ENCODE results near the gene TRPM5.

TRPM5 gene

DNA sequence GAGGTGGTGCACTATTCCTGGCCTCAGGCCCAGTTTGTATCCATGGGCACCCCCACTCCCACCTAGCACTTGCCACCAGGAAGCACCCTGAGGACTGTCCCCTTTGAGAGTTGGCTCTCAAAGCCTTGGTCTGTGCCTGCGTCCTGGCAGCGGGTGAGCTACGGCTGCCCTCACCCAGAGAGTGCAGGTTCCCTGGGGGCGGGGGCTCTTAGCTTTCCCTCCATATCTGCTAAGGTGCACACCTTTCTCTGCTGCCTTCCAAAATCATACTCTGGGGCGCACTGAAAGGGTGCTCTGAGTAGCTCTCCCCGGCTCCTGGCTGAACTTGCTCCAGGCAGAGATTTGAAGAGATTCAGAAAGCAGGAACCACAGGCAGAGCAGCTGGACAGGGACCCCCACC lies 7.6 kb upstream of the TRPM5 start:
- DNase-seq = no peak

- DNase-seq = no peak
Observed at GRCh38 chr11:2451336-2451735, 7.0 kb upstream of the TRPM5 start.

DNA sequence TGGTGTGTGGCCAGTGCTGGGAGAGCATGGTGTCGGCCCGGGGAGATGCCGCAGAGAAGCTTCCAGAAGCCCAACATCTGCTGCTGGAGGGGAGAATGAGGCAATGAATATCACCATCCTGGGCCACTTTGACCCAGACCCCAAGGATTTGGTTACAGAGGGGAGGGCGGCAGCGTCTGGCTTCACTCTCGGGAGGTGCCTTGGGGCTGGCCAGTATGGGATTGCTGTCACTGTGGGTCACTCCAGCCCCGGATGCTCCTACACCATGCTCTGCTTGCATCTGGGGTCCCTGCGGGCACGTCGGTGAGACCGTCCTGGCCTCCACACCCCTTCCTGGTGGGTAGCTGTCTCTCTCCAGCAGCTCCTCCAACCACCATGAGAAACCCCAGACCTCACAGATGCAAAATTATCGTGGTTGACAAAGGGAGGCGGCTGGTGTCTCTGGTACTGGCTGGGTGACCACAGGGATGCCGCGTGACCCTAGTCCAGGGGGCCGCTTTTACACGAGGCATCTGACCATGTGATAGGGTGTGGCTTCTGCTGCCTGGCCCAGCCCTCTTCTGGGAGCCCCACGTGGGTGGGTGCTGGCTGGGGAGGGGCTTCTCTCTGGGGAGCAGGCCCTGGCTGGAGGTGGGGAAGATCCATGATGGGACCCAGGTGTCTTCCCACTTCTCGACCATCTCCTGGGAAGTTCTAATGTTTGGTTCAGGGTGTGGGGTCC lies 6.2 kb upstream of the TRPM5 start:
- DNase-seq = no peak

DNA sequence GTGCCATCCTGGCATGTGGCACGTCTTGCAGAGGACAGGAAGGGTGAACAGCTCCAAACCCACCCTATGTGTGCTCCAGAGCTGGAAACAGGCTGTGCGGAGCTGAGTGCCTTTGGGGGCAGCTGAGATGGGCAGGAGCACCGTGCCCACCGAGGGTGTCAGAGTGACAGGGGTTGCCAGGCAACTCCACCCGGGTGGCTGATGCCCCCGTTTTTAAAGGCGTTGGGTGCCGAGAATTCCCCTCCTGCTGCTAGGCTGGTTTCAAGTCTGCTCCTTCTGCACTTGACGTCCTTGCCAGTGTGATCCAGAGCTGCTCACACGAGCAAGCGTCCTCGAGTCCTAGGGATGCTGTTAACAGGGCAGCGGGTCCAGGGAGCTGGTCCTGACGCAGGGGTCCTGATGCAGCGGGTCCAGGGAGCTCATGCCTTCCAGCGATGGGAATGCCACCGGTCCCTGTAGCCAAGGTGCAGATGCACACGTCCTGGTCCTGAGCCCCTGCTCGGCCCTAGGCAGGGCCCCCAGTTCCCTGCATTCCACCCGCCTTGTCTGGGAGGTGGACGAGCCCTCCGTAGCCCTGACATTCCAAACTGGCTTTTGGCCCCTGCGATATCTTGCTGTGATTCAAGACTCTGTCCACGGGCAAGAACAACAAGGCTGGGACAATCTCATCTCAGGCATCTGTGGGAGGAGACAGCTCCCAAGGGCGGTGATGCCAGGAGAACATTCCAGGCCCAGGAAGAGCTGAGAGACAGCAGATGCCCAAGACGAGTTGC lies 5.4 kb upstream of the TRPM5 start:
- DNase-seq = no peak

DNA sequence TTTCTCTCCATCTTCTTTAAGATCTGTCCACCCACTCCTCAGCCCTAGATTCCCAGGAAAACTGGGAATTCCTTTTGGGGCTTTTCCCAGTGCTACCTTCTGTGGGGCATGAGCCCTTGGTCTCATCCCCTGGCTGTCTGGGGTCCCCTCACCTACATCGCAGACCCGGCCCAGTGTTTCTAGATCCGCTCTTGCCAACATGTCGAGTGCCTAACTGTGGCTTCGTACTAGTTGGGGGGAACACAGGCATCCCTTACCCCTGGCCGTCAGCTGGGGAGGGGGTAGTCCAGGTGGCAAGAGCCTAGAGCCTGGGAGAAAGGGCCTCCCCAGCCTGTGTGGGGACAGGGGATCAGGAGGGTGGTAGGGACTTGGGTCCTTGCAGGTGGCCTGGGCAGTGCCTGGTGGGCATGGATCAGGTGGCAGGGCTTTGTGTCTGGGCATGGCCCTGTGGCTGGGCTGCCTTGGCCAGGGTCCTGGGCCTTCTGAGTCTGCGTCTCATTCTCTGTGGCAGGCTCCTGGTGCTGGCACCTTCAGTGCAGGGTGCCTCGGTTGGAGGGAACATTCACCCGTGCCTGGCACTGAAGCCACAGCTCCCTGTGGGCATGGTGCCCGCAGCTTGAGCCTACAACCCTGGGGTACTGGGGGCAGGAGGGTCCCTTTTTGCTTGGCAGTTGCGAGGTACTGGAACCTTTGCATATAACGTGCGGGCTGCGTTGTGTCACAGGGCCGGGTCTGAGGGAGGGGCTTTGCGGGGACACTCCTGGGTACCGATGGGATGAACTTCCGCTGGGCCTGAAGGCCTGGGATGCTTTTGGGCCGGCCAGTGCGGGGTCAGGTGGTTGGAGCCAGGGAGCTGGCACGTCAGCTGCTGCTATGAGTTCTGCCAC lies 4.6 kb upstream of the TRPM5 start:
- DNase-seq = no peak

DNA sequence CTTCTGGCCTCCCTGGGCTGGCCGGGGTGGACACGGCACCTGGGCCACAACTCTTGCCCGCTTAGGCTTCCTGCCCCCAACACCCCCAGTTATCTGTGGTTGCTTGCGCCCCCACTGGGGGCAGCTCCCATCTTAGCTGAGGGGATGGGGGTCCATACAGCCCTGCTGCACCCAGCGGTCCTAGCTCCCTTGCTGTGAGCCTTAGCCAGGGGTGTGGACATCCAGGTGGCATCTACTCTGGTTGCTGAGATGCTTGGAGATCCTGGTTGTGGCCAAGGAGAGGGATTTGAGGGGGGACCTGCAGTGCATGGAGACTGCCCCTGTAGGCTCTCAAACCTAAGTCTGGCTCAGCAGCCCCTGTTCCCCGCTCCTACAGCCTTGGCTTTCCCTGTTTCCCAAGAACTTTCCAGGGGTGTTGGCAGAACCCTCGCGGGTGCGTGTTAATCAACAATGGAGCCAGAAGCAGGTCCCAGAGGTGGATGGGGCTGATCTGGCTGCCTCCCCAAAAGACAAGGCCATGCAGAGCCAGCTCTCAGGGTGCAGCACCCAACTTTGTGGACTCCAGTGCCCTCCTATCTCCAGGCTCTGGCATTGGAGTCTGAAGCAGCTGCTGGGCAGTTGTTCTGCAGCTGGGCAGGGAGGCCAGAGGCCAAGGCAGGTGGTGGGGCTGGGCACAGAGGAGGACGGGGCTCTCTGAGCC lies 3.8 kb upstream of the TRPM5 start:
- no peak for DNase-seq

- DNase-seq = no peak
Observed at GRCh38 chr11:2447253-2447950, 3.1 kb upstream of the TRPM5 start.

DNA sequence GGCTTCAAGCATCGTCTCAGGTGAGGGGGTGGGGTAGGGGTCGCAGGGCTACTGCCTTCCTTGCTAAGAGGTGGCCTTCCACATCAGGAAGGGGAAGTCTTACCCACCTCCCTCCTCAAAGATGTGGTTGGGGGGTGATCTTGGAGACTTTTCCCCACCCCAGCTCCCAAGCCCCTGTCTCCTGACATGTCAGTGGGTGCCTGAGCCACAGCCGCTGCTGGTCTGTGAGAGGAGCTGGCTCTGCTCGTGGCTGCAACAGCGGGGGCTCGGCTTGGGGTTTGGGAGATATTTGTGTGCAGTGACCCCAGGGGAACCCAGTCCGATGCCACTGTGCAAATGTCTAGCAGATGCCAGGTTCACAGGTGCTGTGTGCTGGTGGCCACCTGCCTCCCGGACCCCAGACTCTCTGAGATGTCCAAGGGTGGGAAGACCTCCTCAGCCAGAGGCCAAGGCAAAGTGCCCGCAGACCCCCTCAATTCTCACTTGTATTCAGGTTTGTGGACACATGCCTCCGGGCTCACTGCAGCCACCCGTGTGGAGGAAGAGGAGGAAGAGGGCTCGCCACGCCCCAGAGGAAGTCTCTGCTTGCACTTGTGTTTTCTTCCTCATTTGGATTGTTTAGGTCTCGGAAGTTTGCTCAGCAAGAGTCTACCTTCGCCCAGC lies 2.4 kb upstream of the TRPM5 start:
- DNase-seq = peak; percentile 21

DNA sequence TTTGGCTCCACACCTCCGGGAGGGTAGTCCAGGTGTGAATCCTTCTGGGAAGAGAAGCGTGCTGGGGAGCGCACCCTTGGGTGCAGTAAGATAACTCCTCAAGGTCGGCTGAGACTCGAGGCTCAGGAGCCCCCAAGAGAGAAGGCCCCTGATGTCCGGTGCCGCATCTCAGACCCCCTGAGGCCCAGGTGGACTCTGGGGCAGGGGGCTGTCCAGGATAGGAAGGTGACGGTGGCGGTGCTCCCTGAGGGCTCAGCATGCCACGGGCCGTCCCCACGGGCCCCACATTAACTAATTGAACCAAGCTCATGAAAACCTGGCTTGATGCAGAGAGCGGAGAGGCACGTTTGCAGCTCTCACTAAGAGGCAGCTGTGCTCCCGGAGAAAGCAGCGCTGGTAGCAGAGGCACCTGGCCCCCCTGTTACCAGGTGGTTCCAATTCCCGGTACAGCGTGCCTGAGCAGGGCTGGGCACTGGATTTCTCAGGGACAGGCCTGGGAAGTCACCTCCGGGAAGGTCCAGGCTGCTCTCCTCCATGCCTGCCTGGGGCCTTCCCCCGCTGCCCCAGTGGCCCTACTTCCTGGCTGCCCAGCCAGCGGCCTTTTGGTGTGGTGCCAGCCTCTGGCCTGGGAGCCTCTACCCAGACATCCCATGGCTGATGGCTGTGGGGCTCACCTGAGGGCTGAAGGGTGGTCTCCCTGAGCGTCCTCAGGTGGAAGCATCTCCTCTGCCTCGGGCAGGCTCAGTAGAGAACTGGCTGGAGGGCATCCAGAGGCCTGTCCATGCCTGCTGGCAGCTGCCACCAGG lies 1.6 kb upstream of the TRPM5 start:
- no peak for DNase-seq

DNA sequence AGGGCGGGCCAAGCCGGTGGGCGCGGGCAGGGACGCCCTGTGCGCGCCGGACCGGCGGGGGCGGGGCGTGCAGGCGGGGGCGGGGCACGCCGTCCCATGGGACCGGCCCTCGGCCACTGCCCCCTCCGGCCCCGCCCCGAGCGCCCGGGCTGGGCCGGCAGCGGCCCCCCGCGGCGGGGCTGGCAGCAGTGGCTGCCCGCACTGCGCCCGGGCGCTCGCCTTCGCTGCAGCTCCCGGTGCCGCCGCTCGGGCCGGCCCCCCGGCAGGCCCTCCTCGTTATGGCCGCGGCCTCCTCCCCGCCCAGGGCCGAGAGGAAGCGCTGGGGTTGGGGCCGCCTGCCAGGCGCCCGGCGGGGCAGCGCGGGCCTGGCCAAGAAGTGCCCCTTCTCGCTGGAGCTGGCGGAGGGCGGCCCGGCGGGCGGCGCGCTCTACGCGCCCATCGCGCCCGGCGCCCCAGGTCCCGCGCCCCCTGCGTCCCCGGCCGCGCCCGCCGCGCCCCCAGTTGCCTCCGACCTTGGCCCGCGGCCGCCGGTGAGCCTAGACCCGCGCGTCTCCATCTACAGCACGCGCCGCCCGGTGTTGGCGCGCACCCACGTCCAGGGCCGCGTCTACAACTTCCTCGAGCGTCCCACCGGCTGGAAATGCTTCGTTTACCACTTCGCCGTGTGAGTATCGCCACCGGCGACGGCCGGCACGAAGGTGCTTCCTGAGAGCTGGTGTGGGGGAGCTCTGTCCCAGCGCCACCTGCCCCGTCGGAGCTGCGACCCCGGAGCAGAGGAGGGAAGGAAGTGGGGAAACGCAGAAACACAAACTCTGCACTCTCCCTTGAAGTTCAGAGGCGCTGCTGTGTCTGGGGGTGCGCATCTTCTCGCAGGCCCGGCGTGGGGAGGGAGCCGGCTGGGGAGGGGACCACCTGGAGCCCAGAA lies 769 bp upstream of the TRPM5 start, which contains the start of gene KCNQ1:
Gene KCNQ1, plus strand, starts transcription at position 188 of the 925 bp plus-strand sequence. Its CDS starts 91 bp downstream, at position 279.
- no peak for DNase-seq

GRCh38 chr11:2443406-2443805 lies 908 bp downstream of the TRPM5 start:
- no peak for DNase-seq

DNA sequence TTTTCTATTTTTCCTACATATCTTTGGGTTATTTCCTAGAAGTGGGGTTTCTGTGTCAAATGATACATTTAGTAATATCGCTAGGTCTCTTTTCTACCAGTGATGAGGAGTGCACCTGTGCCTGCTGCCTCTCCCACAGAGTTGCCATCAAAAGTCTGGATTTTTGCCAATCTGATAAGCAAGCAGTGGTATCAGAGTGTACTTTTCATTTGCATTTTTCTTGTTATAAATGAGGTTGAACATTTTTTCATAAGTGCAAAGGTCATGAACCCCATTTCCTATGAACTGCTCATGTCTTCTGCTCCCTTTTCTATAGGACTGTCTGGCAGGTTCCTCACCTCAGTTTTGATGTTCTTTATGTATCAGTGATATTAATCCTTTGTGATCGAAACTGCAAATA lies 1.7 kb downstream of the TRPM5 start:
- DNase-seq = peak; percentile 76

DNA sequence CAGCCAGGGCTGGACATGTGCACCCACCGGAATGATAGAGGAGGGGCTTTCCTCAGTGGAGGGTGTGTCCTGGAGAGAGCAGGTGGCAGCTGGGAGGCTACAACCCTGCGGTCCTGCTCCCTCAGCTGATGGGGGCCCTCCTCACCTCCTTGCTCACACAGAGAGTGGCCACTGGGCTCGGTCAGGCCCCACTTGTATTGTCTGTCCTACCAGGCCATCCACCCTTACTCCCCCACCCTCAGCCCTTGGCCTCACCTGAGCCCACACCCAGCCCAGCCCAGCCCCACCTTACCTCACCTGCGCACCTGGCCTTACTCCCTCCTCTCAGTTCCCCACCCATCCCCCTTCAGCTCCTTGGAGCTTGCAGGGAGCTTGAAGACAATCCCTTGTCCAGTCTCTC lies 3.1 kb downstream of the TRPM5 start:
- no peak for DNase-seq

DNA sequence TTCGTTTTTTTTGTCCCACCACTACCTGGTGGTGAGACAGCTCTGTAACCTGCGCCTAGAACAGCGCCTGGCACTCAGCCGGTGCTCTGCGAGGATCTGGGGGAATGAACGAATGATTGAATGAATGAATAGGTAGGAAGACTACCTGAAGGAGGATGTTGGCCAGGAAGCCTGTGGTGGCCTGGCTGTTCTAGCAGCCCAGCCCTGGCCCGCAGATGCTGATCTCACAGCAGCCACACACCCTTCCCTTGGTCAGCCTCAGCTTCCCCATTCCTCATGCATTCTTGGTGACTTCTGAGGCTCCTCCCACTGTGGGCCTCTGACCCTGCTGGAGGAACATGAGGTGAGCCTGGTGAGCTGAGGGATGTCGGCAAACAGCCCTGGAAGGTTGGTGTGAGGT lies 3.7 kb downstream of the TRPM5 start:
- DNase-seq = no peak

- no peak for DNase-seq
Observed at GRCh38 chr11:2439820-2440219, 4.5 kb downstream of the TRPM5 start.

DNA sequence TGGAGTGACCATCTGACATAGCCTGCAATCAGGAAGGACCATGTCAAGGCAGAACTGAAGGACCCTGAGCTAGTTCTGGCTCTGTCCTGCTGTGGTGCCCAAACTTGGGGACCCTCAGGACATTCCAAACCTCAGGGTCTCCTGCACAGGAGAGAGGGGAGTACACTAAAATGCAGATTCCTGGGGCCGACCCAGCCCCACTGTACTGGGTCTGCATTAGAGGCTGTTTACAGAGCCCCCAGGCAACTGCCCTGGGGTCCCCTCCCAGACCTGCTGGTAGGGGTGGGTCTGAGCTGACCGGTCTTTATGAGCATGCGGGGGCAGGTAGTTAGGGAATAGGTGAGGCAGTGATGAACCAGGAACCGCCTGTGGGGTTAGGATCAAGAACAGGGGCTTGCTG lies 6.8 kb downstream of the TRPM5 start:
- no peak for DNase-seq

- DNase-seq = no peak
Observed at GRCh38 chr11:2436521-2437031, 7.7 kb downstream of the TRPM5 start.

DNA sequence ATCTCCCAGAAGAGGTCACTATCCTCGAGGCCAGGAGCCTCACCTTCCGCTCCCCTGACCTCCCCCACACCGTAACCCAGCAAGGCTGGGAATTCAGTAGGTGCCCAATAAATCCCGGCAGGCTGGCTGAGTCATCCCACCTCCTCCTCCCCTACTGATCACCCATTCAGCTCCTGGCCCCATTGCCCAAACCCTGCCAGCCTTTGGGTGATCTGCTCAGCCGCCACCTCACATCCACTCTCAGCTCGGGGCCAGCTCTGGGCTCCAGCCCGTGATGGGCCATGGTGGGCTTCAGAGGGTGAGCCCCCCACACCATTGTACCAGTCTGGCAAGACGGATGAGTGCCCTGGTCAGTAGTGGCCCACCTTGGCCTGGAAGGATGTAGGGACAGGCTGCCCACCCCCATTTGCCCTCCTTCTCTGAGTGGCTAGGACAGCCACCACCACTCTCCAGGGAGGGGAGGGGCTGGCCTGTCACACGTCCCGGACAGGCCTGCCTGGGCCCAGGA lies 8.2 kb downstream of the TRPM5 start:
- DNase-seq = no peak

Measured in CD4-positive, alpha-beta T cell treated with Interleukin-21 for 1 hour (primary cell).